Memory B cell (primary cell): Measurements from ENCODE around the gene GREM1.

Experiments
- ATAC-seq: fragments of 150-1000 bp; cut with Tn5 transposase; 2 replicates; pipeline ENCODE4 v1.10.0; 2021; ENCODE audit warnings: low read depth, mild to moderate bottlenecking, moderate library complexity
- DNase-seq, 2 donors: peaks; one replicate each; pipeline ENCODE4 v3.0.0; 2022; ENCODE audit warnings: low spot score in 2 of 2
- H3K27ac Mint-ChIP-seq: one replicate; pipeline ENCODE4 v1.8.0; 2022; ENCODE audit warnings: mild to moderate bottlenecking, moderate library complexity, mixed read lengths
- H3K27me3 Mint-ChIP-seq: one replicate; pipeline ENCODE4 v1.8.0; 2022; ENCODE audit warnings: mixed read lengths
- H3K36me3 Mint-ChIP-seq: one replicate; pipeline ENCODE4 v1.8.0; 2022; ENCODE audit warnings: mild to moderate bottlenecking, mixed read lengths
- H3K4me1 Mint-ChIP-seq: one replicate; pipeline ENCODE4 v1.8.0; 2022; ENCODE audit warnings: mixed read lengths
- H3K4me3 Mint-ChIP-seq: one replicate; pipeline ENCODE4 v1.8.0; 2022; ENCODE audit warnings: mild to moderate bottlenecking, moderate library complexity, mixed read lengths
- H3K9me3 Mint-ChIP-seq: one replicate; pipeline ENCODE4 v1.8.0; 2022; ENCODE audit warnings: mixed read lengths

Gene GREM1

GRCh38 chr15:32732574-32733157, 14.9 kb downstream of the GREM1 start:
- H3K4me3 Mint-ChIP-seq = no peak overlapping the region
- peaks cover 3% of the 10 kb centered on the region for H3K4me1 Mint-ChIP-seq
- peaks cover 25% of the 10 kb centered on the region for H3K27me3 Mint-ChIP-seq
- ATAC-seq = no peak
- H3K27ac Mint-ChIP-seq = no peak overlapping the region
- DNase-seq = no peak
- H3K9me3 Mint-ChIP-seq = no peaks in the 10 kb centered on the region
- no peaks in the 10 kb centered on the region for H3K36me3 Mint-ChIP-seq

DNA sequence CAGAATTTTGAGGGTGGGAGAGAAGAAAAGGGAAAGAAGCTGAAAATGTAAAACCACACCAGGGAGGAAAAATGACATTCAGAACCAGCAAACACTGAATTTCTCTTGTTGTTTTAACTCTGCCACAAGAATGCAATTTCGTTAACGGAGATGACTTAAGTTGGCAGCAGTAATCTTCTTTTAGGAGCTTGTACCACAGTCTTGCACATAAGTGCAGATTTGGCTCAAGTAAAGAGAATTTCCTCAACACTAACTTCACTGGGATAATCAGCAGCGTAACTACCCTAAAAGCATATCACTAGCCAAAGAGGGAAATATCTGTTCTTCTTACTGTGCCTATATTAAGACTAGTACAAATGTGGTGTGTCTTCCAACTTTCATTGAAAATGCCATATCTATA, 15.5 kb downstream of the GREM1 start:
- Mint-ChIP-seq H3K36me3 (no peaks in the 10 kb centered on the region), H3K9me3 (no peaks in the 10 kb centered on the region), H3K27me3 (peaks cover 24% of the 10 kb centered on the region), H3K4me1 (peaks cover 3% of the 10 kb centered on the region), H3K27ac (no peak overlapping the region), H3K4me3 (no peak overlapping the region)
- DNase-seq (no peak), ATAC-seq (no peak)

DNA sequence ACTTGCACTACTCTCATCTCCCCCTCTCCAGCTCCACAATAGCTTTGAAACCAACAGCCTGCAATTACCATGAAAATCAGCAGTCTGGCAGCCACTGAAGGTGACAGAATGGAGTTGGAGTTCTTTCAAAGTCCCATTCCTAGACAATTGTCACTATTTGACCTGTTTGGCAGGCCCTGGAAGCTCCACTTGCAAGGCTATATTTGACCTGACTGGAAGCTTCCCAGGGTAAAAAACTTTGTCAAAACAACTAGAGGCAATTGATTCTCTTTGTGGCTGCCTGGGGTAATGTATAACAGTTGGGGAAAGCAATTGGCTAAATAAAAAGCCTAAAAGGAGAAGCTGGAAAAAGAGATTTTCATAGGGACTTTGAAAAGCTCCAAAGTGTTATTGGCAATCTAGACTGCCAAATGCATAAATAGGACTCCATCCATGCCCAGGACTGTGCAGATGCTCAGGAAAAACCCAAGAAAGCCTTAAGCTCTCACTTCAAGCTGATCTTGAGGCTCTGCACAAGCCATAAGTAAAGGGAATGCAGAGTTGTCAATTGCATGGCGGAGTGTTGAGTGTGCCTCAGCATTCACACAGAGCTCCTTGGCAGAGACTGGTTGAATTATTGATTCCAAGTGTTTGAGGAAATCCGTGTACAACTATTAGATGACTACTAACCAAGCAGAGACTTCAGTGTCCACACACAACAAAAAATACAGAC, 18.3 kb downstream of the GREM1 start:
- Mint-ChIP-seq H3K4me1 (no peaks in the 10 kb centered on the region), H3K27me3 (peaks cover 15% of the 10 kb centered on the region), H3K27ac (no peak overlapping the region)

GRCh38 chr15:32736701-32737061, 18.9 kb downstream of the GREM1 start:
- peaks cover 12% of the 10 kb centered on the region for H3K27me3 Mint-ChIP-seq

More for the DNA sequence above, 18.3 kb downstream of the GREM1 start:
- no peak overlapping the region for H3K4me3 Mint-ChIP-seq
- H3K36me3 Mint-ChIP-seq = no peaks in the 10 kb centered on the region
- DNase-seq = no peak
- H3K9me3 Mint-ChIP-seq = peaks cover 5% of the 10 kb centered on the region
- ATAC-seq = no peak

DNA sequence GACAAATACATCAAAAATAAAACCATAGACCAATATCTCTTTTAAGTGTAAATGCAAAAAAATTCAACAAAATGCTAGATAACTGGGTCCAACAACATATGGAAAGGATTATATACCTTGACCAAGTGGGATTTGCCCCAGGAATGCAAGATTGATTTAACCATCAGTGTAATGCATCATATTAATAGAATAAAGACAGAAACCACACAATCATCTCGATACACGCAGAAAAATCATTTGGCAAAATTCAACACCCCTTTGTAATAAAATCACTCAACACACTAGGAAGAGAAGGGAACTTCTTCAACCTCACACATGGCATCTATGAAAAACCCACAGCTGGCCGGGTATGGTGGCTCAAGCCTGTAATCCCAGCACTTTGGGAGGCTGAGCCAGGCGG, 19.5 kb downstream of the GREM1 start:
- Mint-ChIP-seq H3K4me3 (no peak overlapping the region), H3K4me1 (no peaks in the 10 kb centered on the region), H3K9me3 (peaks cover 5% of the 10 kb centered on the region), H3K27me3 (peaks cover 12% of the 10 kb centered on the region), H3K27ac (no peak overlapping the region), H3K36me3 (no peaks in the 10 kb centered on the region)
- ATAC-seq (no peak), DNase-seq (no peak)

More at GRCh38 chr15:32736701-32737061, 18.9 kb downstream of the GREM1 start:
- Mint-ChIP-seq H3K9me3 (peaks cover 5% of the 10 kb centered on the region), H3K4me1 (no peaks in the 10 kb centered on the region), H3K27ac (no peak overlapping the region), H3K36me3 (no peaks in the 10 kb centered on the region), H3K4me3 (no peak overlapping the region)
- DNase-seq = no peak
- no peak for ATAC-seq

DNA sequence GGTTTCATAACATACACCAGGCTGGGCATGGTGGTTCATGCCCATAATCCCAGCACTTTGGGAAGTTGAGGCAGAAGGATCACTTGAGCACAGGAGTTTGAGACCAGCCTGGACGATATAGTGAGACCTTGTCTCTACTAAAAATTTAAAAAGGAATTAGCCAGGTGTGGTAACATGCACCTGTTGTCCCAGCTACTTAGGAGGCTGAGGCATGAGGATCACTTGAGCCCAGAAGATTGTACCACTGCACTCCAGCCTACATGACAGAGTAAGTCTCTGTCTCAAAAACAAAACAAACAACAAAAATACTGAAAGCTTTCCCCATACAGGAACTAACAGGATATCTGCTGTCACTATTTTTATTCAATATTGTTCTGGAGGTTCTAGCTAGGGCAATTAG, 20.9 kb downstream of the GREM1 start:
- no peaks in the 10 kb centered on the region for H3K4me1 Mint-ChIP-seq
- ATAC-seq (no peak), DNase-seq (no peak)
- H3K27me3 Mint-ChIP-seq = peaks cover 10% of the 10 kb centered on the region
- H3K36me3 Mint-ChIP-seq = no peaks in the 10 kb centered on the region
- H3K27ac Mint-ChIP-seq = no peak overlapping the region
- H3K9me3 Mint-ChIP-seq = peaks cover 9% of the 10 kb centered on the region
- H3K4me3 Mint-ChIP-seq = no peak overlapping the region

- DNase-seq (no peak), ATAC-seq (no peak)
These were observed 21.8 kb downstream of the GREM1 start for GRCh38 chr15:32739522-32740063.

DNA sequence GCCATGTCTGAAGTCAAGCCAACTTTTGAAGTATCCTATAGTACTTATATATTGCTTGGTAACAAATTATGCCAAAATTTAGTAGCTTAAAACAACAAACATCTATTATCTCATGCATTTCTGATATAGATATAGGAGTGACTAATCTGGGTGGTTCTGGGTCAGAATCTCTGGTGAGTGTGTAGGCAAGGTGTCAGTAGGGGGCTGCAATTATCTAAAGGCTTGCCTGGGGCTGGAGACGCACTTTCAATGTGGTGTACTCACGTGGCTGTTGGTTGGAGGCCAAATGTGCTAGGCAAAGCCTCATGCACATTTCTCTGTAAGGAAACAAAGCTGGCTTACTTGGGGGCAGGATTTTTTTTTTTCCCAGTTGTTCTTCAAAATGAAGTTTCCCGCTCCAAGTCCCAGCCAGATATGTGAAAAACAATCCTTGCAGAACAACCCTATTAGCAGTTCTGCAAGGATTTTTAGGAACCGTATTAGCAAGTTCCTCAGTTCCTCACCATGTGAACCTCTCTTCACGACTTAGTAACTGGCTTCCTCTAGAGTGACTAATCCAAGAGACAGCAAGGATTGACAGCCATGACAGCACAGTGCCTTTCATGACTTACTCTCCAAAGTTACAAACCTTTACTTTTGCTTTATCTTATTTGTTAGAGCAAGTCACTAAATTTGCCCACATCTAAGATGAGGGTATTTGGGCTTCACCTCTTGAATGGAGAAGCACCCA, 25.8 kb downstream of the GREM1 start:
- H3K4me1 Mint-ChIP-seq = no peaks in the 10 kb centered on the region
- ATAC-seq (no peak), DNase-seq (no peak)
- H3K27me3 Mint-ChIP-seq = peaks cover 2% of the 10 kb centered on the region
- no peak overlapping the region for H3K4me3 Mint-ChIP-seq
- peaks cover 9% of the 10 kb centered on the region for H3K9me3 Mint-ChIP-seq
- H3K36me3 Mint-ChIP-seq = no peaks in the 10 kb centered on the region
- no peak overlapping the region for H3K27ac Mint-ChIP-seq

More at GRCh38 chr15:32739522-32740063, 21.8 kb downstream of the GREM1 start:
- no peaks in the 10 kb centered on the region for H3K4me1 Mint-ChIP-seq
- H3K4me3 Mint-ChIP-seq = no peak overlapping the region
- no peaks in the 10 kb centered on the region for H3K36me3 Mint-ChIP-seq
- peaks cover 9% of the 10 kb centered on the region for H3K9me3 Mint-ChIP-seq
- H3K27me3 Mint-ChIP-seq = peaks cover 8% of the 10 kb centered on the region
- H3K27ac Mint-ChIP-seq = no peak overlapping the region

- Mint-ChIP-seq H3K4me1 (no peaks in the 10 kb centered on the region), H3K4me3 (no peak overlapping the region), H3K27me3 (peaks cover 1% of the 10 kb centered on the region), H3K36me3 (no peaks in the 10 kb centered on the region), H3K27ac (no peak overlapping the region), H3K9me3 (peaks cover 4% of the 10 kb centered on the region)
- DNase-seq (no peak), ATAC-seq (no peak)
These were observed 28.5 kb downstream of the GREM1 start for GRCh38 chr15:32746116-32746857.

GRCh38 chr15:32747921-32748342, 30.1 kb downstream of the GREM1 start:
- H3K9me3 Mint-ChIP-seq = no peaks in the 10 kb centered on the region
- H3K4me1 Mint-ChIP-seq = no peaks in the 10 kb centered on the region
- no peaks in the 10 kb centered on the region for H3K36me3 Mint-ChIP-seq
- DNase-seq (no peak), ATAC-seq (no peak)
- no peak overlapping the region for H3K27ac Mint-ChIP-seq
- no peak overlapping the region for H3K4me3 Mint-ChIP-seq
- H3K27me3 Mint-ChIP-seq = peaks cover 3% of the 10 kb centered on the region

DNA sequence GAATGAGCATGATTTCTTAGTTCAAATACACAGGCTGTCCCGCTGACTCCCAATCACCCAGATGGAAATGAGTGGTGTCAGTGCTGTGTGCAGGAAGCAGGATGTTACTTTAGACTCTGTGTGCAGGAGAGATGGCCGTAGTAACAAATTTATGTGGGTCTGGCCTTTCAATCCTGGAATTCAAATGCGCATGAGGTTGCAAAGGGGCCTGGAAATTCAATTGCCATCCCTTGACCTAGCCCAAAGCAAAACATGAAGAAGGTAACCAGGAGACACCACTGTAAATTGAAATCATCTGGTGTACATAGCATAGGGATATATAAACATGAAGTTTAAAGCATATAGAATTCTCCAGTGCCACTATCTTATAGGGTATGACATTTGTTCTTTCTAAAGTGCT, 33.2 kb downstream of the GREM1 start:
- ATAC-seq (no peak), DNase-seq (no peak)
- no peaks in the 10 kb centered on the region for H3K9me3 Mint-ChIP-seq
- no peaks in the 10 kb centered on the region for H3K36me3 Mint-ChIP-seq
- H3K27me3 Mint-ChIP-seq = peaks cover 5% of the 10 kb centered on the region
- no peak overlapping the region for H3K4me3 Mint-ChIP-seq
- H3K27ac Mint-ChIP-seq = no peak overlapping the region
- H3K4me1 Mint-ChIP-seq = no peaks in the 10 kb centered on the region

- Mint-ChIP-seq H3K9me3 (peaks cover 3% of the 10 kb centered on the region), H3K27ac (no peak overlapping the region), H3K36me3 (no peaks in the 10 kb centered on the region), H3K4me1 (no peaks in the 10 kb centered on the region), H3K27me3 (peaks cover 10% of the 10 kb centered on the region), H3K4me3 (no peak overlapping the region)
- no peak for DNase-seq
- ATAC-seq = no peak
These were observed 39.6 kb downstream of the GREM1 start for GRCh38 chr15:32757426-32757825.

DNA sequence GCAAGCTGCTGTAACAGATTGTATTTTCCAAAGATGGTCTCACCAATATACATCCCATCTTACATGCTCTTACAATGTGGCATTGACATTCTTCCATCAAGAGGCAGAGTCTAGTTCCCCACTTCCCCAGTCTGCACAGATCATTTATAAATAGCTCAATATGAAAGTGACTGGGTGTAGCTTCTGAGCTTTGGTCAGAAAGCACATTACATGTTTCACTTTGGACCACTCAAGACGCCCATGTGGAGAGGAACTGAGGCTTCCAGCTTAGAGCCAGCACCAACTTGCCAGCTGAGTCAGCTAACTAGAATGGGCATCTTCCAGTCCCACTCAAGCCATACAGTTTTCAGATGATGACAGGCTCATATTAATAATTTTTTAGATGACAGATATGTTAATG, 45.5 kb downstream of the GREM1 start:
- no peak for DNase-seq
- H3K9me3 Mint-ChIP-seq = no peaks in the 10 kb centered on the region

GRCh38 chr15:32765236-32765635, 47.4 kb downstream of the GREM1 start:
- no peak for DNase-seq
- Mint-ChIP-seq H3K4me1 (no peaks in the 10 kb centered on the region), H3K9me3 (no peaks in the 10 kb centered on the region), H3K27ac (no peak overlapping the region), H3K36me3 (no peaks in the 10 kb centered on the region), H3K27me3 (peaks cover 14% of the 10 kb centered on the region), H3K4me3 (no peak overlapping the region)
- no peak for ATAC-seq

More for the DNA sequence above, 45.5 kb downstream of the GREM1 start:
- ATAC-seq = no peak
- Mint-ChIP-seq H3K4me1 (no peaks in the 10 kb centered on the region), H3K27ac (no peak overlapping the region), H3K36me3 (no peaks in the 10 kb centered on the region), H3K4me3 (no peak overlapping the region), H3K27me3 (peaks cover 15% of the 10 kb centered on the region)
